Effector memory CD8-positive, alpha-beta T cell (primary cell): ENCODE results near the gene GRM5.
"Not testable (repeated sequence)": the region's sequence is repeated elsewhere in the genome, so short reads cannot be mapped to it uniquely, and the experiment has no call there.

Experiments used
- ATAC-seq: fragments of 150-1000 bp; cut with Tn5 transposase; replicated peaks from 2 replicates; pipeline ENCODE4 v1.10.0; 2021; ENCODE audit warnings: mild to moderate bottlenecking, moderate library complexity
- DNase-seq, 3 experiments: peaks; one replicate each; pipeline ENCODE4 v3.0.0; 2021
- H3K27ac Mint-ChIP-seq, 2 donors: one replicate each; pipeline ENCODE4 v1.8.0; 2022; ENCODE audit warnings: mild to moderate bottlenecking in 2 of 2, mixed read lengths in 2 of 2, moderate library complexity in 2 of 2
- H3K27me3 Mint-ChIP-seq, 2 donors: one replicate each; pipeline ENCODE4 v1.8.0; 2022; ENCODE audit warnings: mixed read lengths in 2 of 2
- H3K36me3 Mint-ChIP-seq: one replicate; pipeline ENCODE4 v1.8.0; 2022; ENCODE audit warnings: mild to moderate bottlenecking, moderate library complexity, mixed read lengths; ENCODE audit not compliant: insufficient read depth
- H3K4me1 Mint-ChIP-seq, 2 donors: one replicate each; pipeline ENCODE4 v1.8.0; 2022; ENCODE audit warnings: low read depth in 2 of 2, mixed read lengths in 2 of 2
- H3K4me3 Mint-ChIP-seq, 2 donors: one replicate each; pipeline ENCODE4 v1.8.0; 2022; ENCODE audit warnings: mild to moderate bottlenecking in 2 of 2, mixed read lengths in 2 of 2, moderate library complexity in 2 of 2
- H3K9me3 Mint-ChIP-seq, 2 donors: one replicate each; pipeline ENCODE4 v1.8.0; 2022; ENCODE audit warnings: mixed read lengths in 2 of 2

Gene GRM5

GRCh38 chr11:88846266-88846665, 219.5 kb downstream of the GRM5 start:
- H3K4me3 Mint-ChIP-seq, H3K36me3 Mint-ChIP-seq, H3K4me1 Mint-ChIP-seq, ATAC-seq, H3K27me3 Mint-ChIP-seq, DNase-seq, H3K27ac Mint-ChIP-seq: not testable (repeated sequence)
- H3K9me3 Mint-ChIP-seq: peaks cover 4 to 12% of the 10 kb centered on the region in 2 donors

DNA sequence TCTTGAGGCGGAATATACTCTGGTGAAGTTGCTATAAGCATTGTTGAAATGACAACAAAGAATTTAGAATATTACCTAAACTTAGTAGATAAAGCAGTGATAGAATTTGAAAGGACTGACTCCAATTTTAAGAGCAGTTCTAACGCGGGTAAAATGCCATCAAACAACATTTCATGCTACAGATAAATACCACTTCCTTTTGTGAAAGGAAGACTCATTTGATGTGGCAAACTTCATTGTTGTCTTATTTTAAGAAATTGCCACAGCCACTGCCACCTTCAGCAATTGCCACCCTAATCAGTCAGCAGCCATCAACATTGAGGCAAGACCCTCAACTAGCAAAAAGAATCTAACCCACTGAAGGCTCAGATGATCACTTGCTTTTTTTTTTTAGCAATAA, 220.8 kb downstream of the GRM5 start:
- peak overlapping the region in 1 of 2 donors; percentile 31 for H3K4me3 Mint-ChIP-seq
- ATAC-seq: peak; percentile 49
- peak overlapping the region in 1 of 2 donors; percentile 74 for H3K27ac Mint-ChIP-seq
- peaks cover 4 to 16% of the 10 kb centered on the region in 2 donors for H3K9me3 Mint-ChIP-seq
- not testable (repeated sequence) for H3K27me3 Mint-ChIP-seq, H3K36me3 Mint-ChIP-seq, H3K4me1 Mint-ChIP-seq, DNase-seq

DNA sequence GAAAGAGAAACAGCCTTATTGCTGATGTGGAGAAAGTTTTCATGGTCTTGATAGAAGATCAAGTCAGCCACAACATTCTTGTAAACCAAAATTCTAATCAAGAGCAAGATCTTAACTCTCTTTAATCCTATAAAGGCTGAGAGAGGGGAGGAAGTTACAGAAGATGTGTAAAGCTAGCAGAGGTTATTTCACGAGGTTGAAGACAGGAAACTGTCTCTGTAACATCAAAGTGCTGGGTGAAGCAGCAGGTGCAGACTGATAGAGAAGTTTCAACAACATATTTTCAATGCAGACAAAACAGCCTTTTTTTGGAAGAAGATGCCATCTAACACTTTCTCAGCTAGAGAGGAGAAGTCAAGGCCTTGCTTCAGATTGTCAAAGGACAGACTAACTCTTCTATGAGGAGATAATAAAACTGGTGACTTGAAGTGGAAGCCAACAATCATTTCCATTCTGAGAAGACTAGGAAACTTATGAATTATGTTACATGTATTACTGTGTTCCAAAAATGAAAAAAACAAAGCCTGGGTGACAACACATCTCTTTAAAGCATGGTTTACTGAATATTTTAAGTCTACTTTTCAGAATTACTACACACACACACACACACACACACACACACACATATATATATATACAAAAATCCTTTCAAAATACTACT, 221.9 kb downstream of the GRM5 start:
- Mint-ChIP-seq H3K9me3 (peaks cover 4 to 16% of the 10 kb centered on the region in 2 donors), H3K4me3 (peak overlapping the region in 1 of 2 donors; percentile 49), H3K27ac (peak overlapping the region; percentile 53 to 74)
- H3K36me3 Mint-ChIP-seq, H3K4me1 Mint-ChIP-seq, H3K27me3 Mint-ChIP-seq: not testable (repeated sequence)
- peak in 1 of 3 experiments; percentile 10 for DNase-seq
- peak; percentile 85 for ATAC-seq

DNA sequence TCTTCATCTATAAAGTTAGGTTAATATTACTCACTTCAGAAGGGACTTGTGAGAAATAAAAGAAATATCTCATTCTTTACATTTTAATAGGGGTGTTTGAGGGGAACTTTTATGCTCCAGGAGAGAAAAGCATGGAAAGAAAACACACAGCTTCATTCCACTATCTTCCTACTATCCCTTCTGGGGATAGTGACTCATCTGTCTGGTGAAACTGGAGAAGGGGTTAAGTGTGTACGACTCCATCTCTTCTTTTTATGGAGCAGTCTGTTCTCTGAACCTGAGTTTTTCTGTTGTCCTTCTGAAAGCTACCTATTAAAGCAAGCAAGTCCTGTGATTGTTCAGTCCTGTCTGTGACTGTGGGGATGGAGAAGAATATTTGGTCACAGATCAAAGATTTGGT, 227.6 kb downstream of the GRM5 start:
- not testable (repeated sequence) for H3K27ac Mint-ChIP-seq, H3K27me3 Mint-ChIP-seq, H3K4me1 Mint-ChIP-seq, ATAC-seq, H3K4me3 Mint-ChIP-seq, H3K36me3 Mint-ChIP-seq, DNase-seq
- H3K9me3 Mint-ChIP-seq: peaks cover 2 to 16% of the 10 kb centered on the region in 2 donors

DNA sequence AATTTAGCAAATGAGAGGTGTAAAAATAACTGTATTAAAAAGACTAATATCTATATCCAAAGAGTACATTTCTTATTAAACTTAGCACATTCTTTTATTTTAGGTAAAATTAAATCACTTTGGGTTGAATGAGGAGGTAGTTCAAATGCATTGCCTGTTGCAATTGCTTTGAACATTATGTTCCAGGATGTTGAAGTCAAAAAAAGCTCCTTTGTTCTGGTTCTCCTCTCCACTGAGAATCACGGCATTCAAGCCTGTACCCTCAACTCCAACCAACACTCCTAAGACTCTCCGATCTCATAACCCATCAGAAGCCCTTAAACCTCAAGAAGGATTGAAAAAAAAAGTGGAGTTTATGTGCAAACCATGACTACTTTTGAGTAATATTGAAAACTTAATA, 230.1 kb downstream of the GRM5 start:
- H3K36me3 Mint-ChIP-seq, H3K27me3 Mint-ChIP-seq, H3K9me3 Mint-ChIP-seq, DNase-seq, H3K27ac Mint-ChIP-seq, ATAC-seq, H3K4me3 Mint-ChIP-seq, H3K4me1 Mint-ChIP-seq: not testable (repeated sequence)

GRCh38 chr11:88831303-88831890, 234.4 kb downstream of the GRM5 start:
- Mint-ChIP-seq H3K36me3 (no peaks in the 10 kb centered on the region), H3K9me3 (peaks cover 6% of the 10 kb centered on the region in 2 donors), H3K4me3 (no peak overlapping the region), H3K27ac (no peak overlapping the region), H3K27me3 (no peaks in the 10 kb centered on the region), H3K4me1 (no peaks in the 10 kb centered on the region)
- ATAC-seq (no peak), DNase-seq (no peak)

GRCh38 chr11:88827018-88827676, 238.6 kb downstream of the GRM5 start:
- ATAC-seq (no peak), DNase-seq (no peak)
- peaks cover 6 to 10% of the 10 kb centered on the region in 2 donors for H3K9me3 Mint-ChIP-seq
- H3K4me1 Mint-ChIP-seq: no peaks in the 10 kb centered on the region
- H3K36me3 Mint-ChIP-seq: no peaks in the 10 kb centered on the region
- no peak overlapping the region for H3K27ac Mint-ChIP-seq
- H3K27me3 Mint-ChIP-seq: no peaks in the 10 kb centered on the region
- H3K4me3 Mint-ChIP-seq: no peak overlapping the region

GRCh38 chr11:88819616-88820015, 246.2 kb downstream of the GRM5 start:
- no peak for DNase-seq
- Mint-ChIP-seq H3K4me1 (peaks cover 2 to 3% of the 10 kb centered on the region in 2 donors), H3K27me3 (no peaks in the 10 kb centered on the region), H3K9me3 (peaks cover 0 to 4% of the 10 kb centered on the region in 2 donors), H3K36me3 (no peaks in the 10 kb centered on the region), H3K4me3 (no peak overlapping the region), H3K27ac (no peak overlapping the region)
- no peak for ATAC-seq

DNA sequence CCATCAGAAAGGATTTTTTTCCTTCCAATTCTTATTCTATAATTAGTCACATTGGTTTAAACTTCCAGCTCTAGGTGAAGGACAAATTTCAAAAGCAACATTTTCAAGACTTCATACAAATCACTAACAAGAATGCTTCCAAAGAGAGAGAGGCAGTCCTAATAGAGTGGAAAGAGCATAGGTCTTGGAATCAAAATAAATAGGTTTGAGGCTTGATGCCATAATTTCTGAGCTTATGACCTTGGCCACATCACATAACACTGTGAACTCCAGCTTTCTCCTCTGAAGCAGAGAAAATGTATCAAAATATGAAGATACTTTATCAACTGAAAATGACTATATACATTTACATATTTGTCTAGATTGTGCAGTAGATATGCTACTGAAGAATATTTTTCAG, 246.8 kb downstream of the GRM5 start:
- no peaks in the 10 kb centered on the region for H3K27me3 Mint-ChIP-seq
- H3K27ac Mint-ChIP-seq: no peak overlapping the region
- DNase-seq: no peak
- no peak overlapping the region for H3K4me3 Mint-ChIP-seq
- H3K36me3 Mint-ChIP-seq: no peaks in the 10 kb centered on the region
- no peak for ATAC-seq
- H3K9me3 Mint-ChIP-seq: peaks cover 0 to 3% of the 10 kb centered on the region in 2 donors
- peaks cover 2 to 3% of the 10 kb centered on the region in 2 donors for H3K4me1 Mint-ChIP-seq

DNA sequence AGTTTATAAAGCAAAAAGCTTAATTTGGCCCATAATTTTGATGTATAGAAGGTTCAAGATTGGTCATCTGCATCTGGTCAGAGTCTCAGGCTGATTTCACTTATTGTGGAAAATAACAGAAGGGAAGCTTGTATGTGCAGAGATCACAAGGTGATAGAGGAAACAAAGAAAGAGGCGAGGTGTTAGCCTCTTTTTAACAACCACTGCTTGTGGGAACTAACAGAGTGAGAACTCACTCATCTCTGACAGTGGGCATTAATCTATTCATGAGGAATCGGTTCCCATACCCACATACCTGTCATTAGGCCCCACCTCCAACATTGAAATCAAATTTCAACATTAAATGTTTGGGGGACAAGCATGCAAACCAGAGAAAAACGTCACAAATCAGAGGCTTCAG, 250.3 kb downstream of the GRM5 start:
- DNase-seq: no peak
- Mint-ChIP-seq H3K36me3 (no peaks in the 10 kb centered on the region), H3K4me1 (peaks cover 2 to 3% of the 10 kb centered on the region in 2 donors), H3K27ac (no peak overlapping the region), H3K27me3 (no peaks in the 10 kb centered on the region), H3K9me3 (no peaks in the 10 kb centered on the region), H3K4me3 (no peak overlapping the region)
- ATAC-seq: peak; percentile 24

DNA sequence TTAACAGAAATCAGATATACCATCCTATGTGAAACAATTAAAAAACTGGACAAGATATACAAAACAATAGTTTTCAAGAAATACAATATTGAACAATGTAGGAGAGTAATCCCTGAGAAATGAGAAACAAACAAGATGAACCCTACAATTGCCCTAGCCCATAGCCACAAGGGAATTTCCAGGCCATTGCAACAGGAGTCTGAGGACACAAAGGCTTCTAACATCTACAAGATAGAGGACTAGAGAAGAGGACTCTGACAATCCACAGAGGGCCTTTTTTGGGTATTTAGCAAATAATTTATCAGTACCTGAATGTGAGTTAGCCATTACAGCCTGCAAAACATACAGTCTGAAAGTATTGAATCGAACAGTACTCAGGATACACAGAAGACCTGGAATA, 251.7 kb downstream of the GRM5 start:
- Mint-ChIP-seq H3K27me3 (no peaks in the 10 kb centered on the region), H3K4me3 (no peak overlapping the region), H3K9me3 (peaks cover 0 to 2% of the 10 kb centered on the region in 2 donors), H3K27ac (no peak overlapping the region), H3K4me1 (peaks cover 2 to 3% of the 10 kb centered on the region in 2 donors), H3K36me3 (no peaks in the 10 kb centered on the region)
- ATAC-seq (no peak), DNase-seq (no peak)

GRCh38 chr11:88813233-88813915, 252.4 kb downstream of the GRM5 start:
- Mint-ChIP-seq H3K9me3 (peaks cover 0 to 2% of the 10 kb centered on the region in 2 donors), H3K4me1 (peaks cover 2 to 3% of the 10 kb centered on the region in 2 donors), H3K36me3 (no peaks in the 10 kb centered on the region), H3K27ac (peak overlapping the region in 1 of 2 donors; percentile 10), H3K4me3 (no peak overlapping the region), H3K27me3 (no peaks in the 10 kb centered on the region)
- ATAC-seq: no peak
- DNase-seq: no peak

GRCh38 chr11:88810420-88811097, 255.2 kb downstream of the GRM5 start:
- ATAC-seq (no peak), DNase-seq (no peak)
- Mint-ChIP-seq H3K4me3 (no peak overlapping the region), H3K27ac (no peak overlapping the region), H3K9me3 (peaks cover 0 to 2% of the 10 kb centered on the region in 2 donors), H3K36me3 (no peaks in the 10 kb centered on the region), H3K27me3 (no peaks in the 10 kb centered on the region), H3K4me1 (peaks cover 2 to 3% of the 10 kb centered on the region in 2 donors)
